CD4-positive, CD25-positive, alpha-beta regulatory T cell (primary cell): ENCODE measurements around the gene ZNRD2. TPM values are rescaled to one million over a fixed set of nuclear protein-coding genes. Genes with fewer than 3 reads are reported as not detected.

ENCODE experiments used
- ATAC-seq, 2 donors: fragments of 150-1000 bp; cut with Tn5 transposase; one replicate each; pipeline ENCODE4 v1.10.0; 2021; ENCODE audit warnings: low read depth in 2 of 2, moderate number of reproducible peaks in 2 of 2, moderate library complexity in 1 of 2
- DNase-seq, 3 donors: peaks; one replicate each; pipeline versions ENCODE4 v3.0.0 to v3.0.0-alpha.2; 2012 to 2022; ENCODE audit warnings: mixed read lengths in 1 of 3
- H3K27ac ChIP-seq: one replicate; pipeline ENCODE4 v1.7.0; 2013; ENCODE audit warnings: mild to moderate bottlenecking, low read length; ENCODE audit not compliant: insufficient read depth, poor library complexity, severe bottlenecking
- H3K27me3 ChIP-seq: one replicate; pipeline ENCODE4 v1.7.0; 2013; ENCODE audit warnings: low read length; ENCODE audit not compliant: control insufficient read depth, insufficient read depth
- H3K36me3 ChIP-seq: one replicate; pipeline ENCODE4 v1.7.0; 2013; ENCODE audit warnings: mild to moderate bottlenecking, low read length, moderate library complexity; ENCODE audit not compliant: control insufficient read depth, insufficient read depth
- H3K4me1 ChIP-seq: 2 replicates; pipeline ENCODE4 v1.7.0; 2013; ENCODE audit warnings: mild to moderate bottlenecking, low read length; ENCODE audit not compliant: insufficient read depth, control insufficient read depth, poor library complexity, severe bottlenecking
- H3K4me3 ChIP-seq: one replicate; pipeline ENCODE4 v1.7.0; 2013; ENCODE audit warnings: low read depth, mild to moderate bottlenecking, low read length, moderate library complexity
- H3K9me3 ChIP-seq, 2 experiments: 1 replicate in 1 of 2; 2 replicates in 1 of 2; pipeline ENCODE4 v1.7.0; 2013; ENCODE audit warnings: low read length in 2 of 2, mild to moderate bottlenecking in 1 of 2, moderate library complexity in 1 of 2; ENCODE audit not compliant: control insufficient read depth in 2 of 2
- H3K27ac Mint-ChIP-seq, 3 donors: one replicate each; pipeline ENCODE4 v1.8.0; 2020 to 2022; ENCODE audit warnings: mild to moderate bottlenecking in 3 of 3, mixed read lengths in 3 of 3, moderate library complexity in 2 of 3
- H3K27me3 Mint-ChIP-seq: one replicate; pipeline ENCODE4 v1.8.0; 2022; ENCODE audit warnings: mild to moderate bottlenecking, mixed read lengths
- H3K36me3 Mint-ChIP-seq: one replicate; pipeline ENCODE4 v1.8.0; 2020; ENCODE audit warnings: mixed read lengths
- H3K4me1 Mint-ChIP-seq, 4 donors: one replicate each; pipeline ENCODE4 v1.8.0; 2020 to 2022; ENCODE audit warnings: mixed read lengths in 4 of 4, mild to moderate bottlenecking in 1 of 4
- H3K4me3 Mint-ChIP-seq, 4 donors: one replicate each; pipeline ENCODE4 v1.8.0; 2020 to 2022; ENCODE audit warnings: mild to moderate bottlenecking in 4 of 4, mixed read lengths in 4 of 4, moderate library complexity in 3 of 4
- H3K9me3 Mint-ChIP-seq, 7 donors: one replicate each; pipeline ENCODE4 v1.8.0; 2020 to 2022; ENCODE audit warnings: mixed read lengths in 7 of 7, mild to moderate bottlenecking in 3 of 7, moderate library complexity in 2 of 7
- polyA plus RNA-seq, 4 donors: library from polyadenylated mRNA; unstranded; fragments of 300-500 nt; fragmentation: Illumina TruSeq; gene quantifications; one replicate each; pipeline ENCODE4 v1.2.3, GENCODE V29; 2021
- total RNA-seq: library from RNA; stranded (reverse); gene quantifications from one replicate; pipeline ENCODE4 v1.2.3, GENCODE V29; 2022

Gene ZNRD2
- total and polyA plus RNA-seq, 5 donors from 2014 or later: 34.6 to 84.7 (median 71.6) TPM

DNA sequence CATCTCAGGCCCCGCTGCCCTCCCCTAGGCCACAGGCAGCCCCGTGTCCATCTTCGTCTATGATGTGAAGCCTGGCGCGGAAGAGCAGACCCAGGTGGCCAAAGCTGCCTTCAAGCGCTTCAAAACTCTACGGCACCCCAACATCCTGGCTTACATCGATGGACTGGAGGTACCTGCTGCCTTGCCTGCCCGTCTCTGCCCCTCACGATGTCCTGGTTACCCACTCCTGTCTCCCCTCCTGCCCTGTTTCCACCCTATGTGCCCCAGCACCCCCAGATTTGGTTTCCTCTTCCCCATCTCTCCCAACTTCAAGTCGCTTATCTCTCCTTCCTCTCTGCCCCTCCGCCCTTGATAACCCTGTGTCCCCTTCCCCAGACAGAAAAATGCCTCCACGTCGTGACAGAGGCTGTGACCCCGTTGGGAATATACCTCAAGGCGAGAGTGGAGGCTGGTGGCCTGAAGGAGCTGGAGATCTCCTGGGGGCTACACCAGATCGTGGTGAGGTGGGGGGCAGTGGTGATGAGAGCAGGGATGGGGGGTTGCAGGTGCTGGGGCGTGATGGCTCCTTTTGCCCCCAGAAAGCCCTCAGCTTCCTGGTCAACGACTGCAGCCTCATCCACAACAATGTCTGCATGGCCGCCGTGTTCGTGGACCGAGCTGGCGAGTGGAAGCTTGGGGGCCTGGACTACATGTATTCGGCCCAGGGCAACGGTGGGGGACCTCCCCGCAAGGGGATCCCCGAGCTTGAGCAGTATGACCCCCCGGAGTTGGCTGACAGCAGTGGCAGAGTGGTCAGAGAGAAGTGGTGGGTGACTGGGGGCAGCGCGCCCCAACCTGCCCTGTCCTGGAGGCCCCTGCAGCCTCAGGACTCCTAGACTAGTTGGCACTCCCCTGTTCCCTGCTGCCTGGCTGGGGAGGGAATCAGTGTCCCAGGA lies 44.5 kb upstream of the ZNRD2 start:
- H3K27ac Mint-ChIP-seq: peak overlapping the region in 2 of 3 donors; percentile 86 to 93
- peak overlapping the region; percentile 79 for H3K27ac ChIP-seq
- no peaks in the 10 kb centered on the region for H3K27me3 ChIP-seq
- DNase-seq (peak in 2 of 3 donors; percentile 20 to 57), ATAC-seq (peak; percentile 1 to 7)
- no peaks in the 10 kb centered on the region for H3K9me3 ChIP-seq
- peaks cover 49% of the 10 kb centered on the region for H3K4me1 ChIP-seq
- H3K9me3 Mint-ChIP-seq: no peaks in the 10 kb centered on the region
- H3K36me3 Mint-ChIP-seq: peaks cover 6% of the 10 kb centered on the region
- peak overlapping the region; percentile 48 to 92 (median 88) for H3K4me3 Mint-ChIP-seq
- H3K4me1 Mint-ChIP-seq: peaks cover 18 to 65% (median 34%) of the 10 kb centered on the region in 4 donors
- H3K27me3 Mint-ChIP-seq: no peaks in the 10 kb centered on the region
- H3K36me3 ChIP-seq: peaks cover 17% of the 10 kb centered on the region
- H3K4me3 ChIP-seq: peak overlapping the region; percentile 69

DNA sequence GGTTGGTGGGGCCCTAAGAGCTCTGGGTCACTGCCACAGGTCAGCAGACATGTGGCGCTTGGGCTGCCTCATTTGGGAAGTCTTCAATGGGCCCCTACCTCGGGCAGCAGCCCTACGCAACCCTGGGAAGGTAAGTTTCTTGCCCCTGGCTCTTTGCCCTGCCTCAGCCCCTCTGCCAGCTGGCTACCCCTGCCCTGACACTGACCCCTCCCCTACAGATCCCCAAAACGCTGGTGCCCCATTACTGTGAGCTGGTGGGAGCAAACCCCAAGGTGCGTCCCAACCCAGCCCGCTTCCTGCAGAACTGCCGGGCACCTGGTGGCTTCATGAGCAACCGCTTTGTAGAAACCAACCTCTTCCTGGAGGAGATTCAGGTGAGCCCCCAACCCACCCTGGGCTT lies 43.5 kb upstream of the ZNRD2 start:
- no peaks in the 10 kb centered on the region for H3K27me3 ChIP-seq
- Mint-ChIP-seq H3K36me3 (peaks cover 9% of the 10 kb centered on the region), H3K4me3 (peak overlapping the region; percentile 44 to 90 (median 74)), H3K27ac (no peak overlapping the region), H3K9me3 (no peaks in the 10 kb centered on the region), H3K27me3 (no peaks in the 10 kb centered on the region), H3K4me1 (peaks cover 17 to 64% (median 31%) of the 10 kb centered on the region in 4 donors)
- no peak overlapping the region for H3K27ac ChIP-seq
- no peaks in the 10 kb centered on the region for H3K9me3 ChIP-seq
- peaks cover 48% of the 10 kb centered on the region for H3K4me1 ChIP-seq
- peaks cover 26% of the 10 kb centered on the region for H3K36me3 ChIP-seq
- DNase-seq (no peak), ATAC-seq (no peak)
- H3K4me3 ChIP-seq: no peak overlapping the region

DNA sequence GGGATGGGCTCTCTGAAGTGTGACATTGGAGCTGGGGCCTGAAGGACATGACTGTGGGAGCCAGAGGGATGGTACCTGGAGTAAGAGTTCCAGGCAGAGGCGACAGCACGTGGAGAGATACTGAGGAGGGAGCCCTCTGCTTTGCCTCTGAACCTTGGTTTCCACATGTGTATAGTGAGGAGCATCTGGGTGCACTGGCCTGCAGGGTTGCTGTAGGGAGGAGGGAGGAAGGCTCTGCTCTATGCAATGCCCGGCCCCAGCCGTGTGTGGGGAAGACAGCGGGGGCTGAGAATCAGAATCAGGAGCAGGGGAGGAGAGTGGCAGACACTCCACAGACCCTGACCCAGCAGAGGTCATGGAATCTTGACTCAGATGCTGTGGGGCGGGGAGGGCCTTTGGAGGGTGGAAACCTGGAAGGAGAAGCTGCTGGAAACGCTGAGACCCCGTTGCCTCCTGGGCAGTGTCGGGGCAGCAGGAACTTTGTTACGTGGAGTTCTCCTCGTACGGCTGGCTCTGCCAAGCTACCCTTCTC lies 41.4 kb upstream of the ZNRD2 start:
- no peak for ATAC-seq
- DNase-seq: no peak
- Mint-ChIP-seq H3K9me3 (no peaks in the 10 kb centered on the region), H3K27ac (peak overlapping the region in 1 of 3 donors; percentile 36), H3K4me1 (peaks cover 4 to 45% (median 16%) of the 10 kb centered on the region in 4 donors), H3K27me3 (no peaks in the 10 kb centered on the region), H3K4me3 (peak overlapping the region in 2 of 4 donors; percentile 48 to 78), H3K36me3 (peaks cover 10% of the 10 kb centered on the region)
- Histone ChIP-seq H3K36me3 (peaks cover 40% of the 10 kb centered on the region), H3K9me3 (no peaks in the 10 kb centered on the region), H3K4me1 (peaks cover 27% of the 10 kb centered on the region), H3K27me3 (no peaks in the 10 kb centered on the region), H3K27ac (no peak overlapping the region), H3K4me3 (no peak overlapping the region)

DNA sequence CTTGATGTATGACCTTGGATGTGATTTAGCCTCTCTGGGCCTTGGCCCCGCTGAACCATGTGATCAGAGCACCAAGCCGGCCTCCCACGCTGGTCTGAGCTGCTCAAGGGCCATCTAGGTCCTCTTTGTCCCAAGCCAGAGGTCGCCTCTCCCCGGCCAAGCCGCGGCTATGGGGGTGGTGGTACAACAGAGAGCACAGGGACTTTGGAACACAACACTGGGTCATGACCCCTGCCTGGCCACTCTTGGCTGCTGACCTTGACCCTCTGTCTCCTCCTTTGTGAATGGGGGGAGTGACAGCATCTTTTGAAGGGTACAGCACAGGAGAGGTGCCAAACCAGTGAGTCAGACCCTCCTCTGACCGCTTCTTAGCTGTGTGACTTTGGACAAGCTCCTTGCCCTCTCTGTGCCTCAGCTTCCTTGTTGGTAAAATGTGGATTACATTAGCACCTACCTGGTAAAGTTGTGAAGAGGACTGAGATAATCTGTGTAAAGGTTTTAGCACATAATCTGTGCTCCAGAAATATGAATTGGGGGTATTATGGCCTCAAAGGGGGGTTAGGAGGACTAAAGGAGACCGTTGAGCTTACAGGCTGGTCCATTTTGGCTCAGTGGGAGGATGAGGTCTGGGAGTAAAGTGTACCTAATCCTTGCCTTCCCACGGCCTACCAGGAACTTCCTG lies 40.7 kb upstream of the ZNRD2 start:
- Histone ChIP-seq H3K36me3 (peaks cover 40% of the 10 kb centered on the region), H3K27ac (no peak overlapping the region), H3K4me3 (no peak overlapping the region), H3K9me3 (no peaks in the 10 kb centered on the region), H3K4me1 (peaks cover 20% of the 10 kb centered on the region), H3K27me3 (no peaks in the 10 kb centered on the region)
- Mint-ChIP-seq H3K27me3 (no peaks in the 10 kb centered on the region), H3K9me3 (no peaks in the 10 kb centered on the region), H3K4me3 (peak overlapping the region in 3 of 4 donors; percentile 2 to 78 (median 38)), H3K36me3 (peaks cover 10% of the 10 kb centered on the region), H3K4me1 (peaks cover under 1 to 38% (median 11%) of the 10 kb centered on the region in 4 donors), H3K27ac (peak overlapping the region; percentile 14 to 69 (median 43))
- no peak for DNase-seq
- ATAC-seq: no peak

DNA sequence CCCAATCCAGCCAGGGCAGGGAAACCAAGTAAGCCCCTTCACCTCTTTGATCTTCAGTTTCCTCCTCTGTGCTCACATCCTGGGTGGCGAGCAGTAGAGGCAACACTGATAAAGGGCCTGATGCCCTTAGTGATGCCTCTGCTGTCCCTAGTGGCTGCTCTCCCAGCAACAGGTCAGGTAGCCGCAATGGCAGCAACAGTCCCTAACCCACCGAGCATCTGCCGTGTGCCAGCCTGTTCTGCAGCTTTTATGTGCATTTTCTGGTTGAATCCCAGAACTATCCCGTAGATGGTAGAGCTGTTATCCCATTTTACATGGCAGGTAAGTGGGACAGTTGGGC lies 40.1 kb upstream of the ZNRD2 start:
- no peaks in the 10 kb centered on the region for H3K27me3 Mint-ChIP-seq
- H3K27ac Mint-ChIP-seq: peak overlapping the region; percentile 26 to 69 (median 43)
- Histone ChIP-seq H3K27me3 (no peaks in the 10 kb centered on the region), H3K27ac (no peak overlapping the region), H3K4me1 (peaks cover 20% of the 10 kb centered on the region), H3K36me3 (peaks cover 40% of the 10 kb centered on the region), H3K9me3 (no peaks in the 10 kb centered on the region), H3K4me3 (no peak overlapping the region)
- ATAC-seq (peak; percentile 69 to 75), DNase-seq (peak in 1 of 3 donors; percentile 72)
- H3K4me3 Mint-ChIP-seq: peak overlapping the region in 2 of 4 donors; percentile 2 to 78
- no peaks in the 10 kb centered on the region for H3K9me3 Mint-ChIP-seq
- peaks cover 10% of the 10 kb centered on the region for H3K36me3 Mint-ChIP-seq
- peaks cover 0 to 38% (median 11%) of the 10 kb centered on the region in 4 donors for H3K4me1 Mint-ChIP-seq

DNA sequence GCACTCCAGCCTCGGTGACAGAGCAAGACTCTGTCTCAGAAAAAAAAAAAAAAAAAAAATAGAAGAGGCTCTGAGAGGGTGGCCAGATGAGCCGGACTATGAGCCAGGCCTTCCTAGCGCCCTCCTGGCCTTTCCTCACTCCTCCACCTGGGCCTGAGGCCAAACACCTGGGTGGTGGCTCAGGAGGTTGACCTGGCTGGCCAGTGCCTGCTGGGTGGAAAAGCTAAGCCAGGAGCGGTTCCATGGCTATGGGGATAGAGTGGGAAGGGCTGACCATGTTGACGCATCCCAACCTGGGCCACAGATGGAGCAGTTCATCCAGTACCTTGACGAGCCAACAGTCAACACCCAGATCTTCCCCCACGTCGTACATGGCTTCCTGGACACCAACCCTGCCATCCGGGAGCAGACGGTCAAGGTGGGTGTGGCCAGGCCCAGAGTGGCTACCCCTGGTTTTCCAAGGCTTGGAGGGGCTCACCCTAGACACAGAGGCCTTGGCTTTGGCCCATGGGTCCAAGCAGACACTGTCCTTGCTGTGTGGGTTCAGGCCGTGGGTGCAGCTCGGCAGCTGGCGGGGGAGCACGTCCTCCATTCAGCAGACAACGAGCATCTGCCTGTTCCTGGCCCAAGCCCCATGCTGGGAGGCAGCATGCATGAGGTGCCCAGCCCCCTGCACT lies 37.8 kb upstream of the ZNRD2 start:
- Histone ChIP-seq H3K4me1 (peaks cover 9% of the 10 kb centered on the region), H3K36me3 (peaks cover 40% of the 10 kb centered on the region), H3K9me3 (no peaks in the 10 kb centered on the region), H3K4me3 (no peak overlapping the region), H3K27me3 (no peaks in the 10 kb centered on the region), H3K27ac (no peak overlapping the region)
- ATAC-seq (no peak), DNase-seq (no peak)
- H3K9me3 Mint-ChIP-seq: no peaks in the 10 kb centered on the region
- H3K27ac Mint-ChIP-seq: no peak overlapping the region
- H3K27me3 Mint-ChIP-seq: no peaks in the 10 kb centered on the region
- no peak overlapping the region for H3K4me3 Mint-ChIP-seq
- H3K4me1 Mint-ChIP-seq: peaks cover 0 to 22% (median 8%) of the 10 kb centered on the region in 4 donors
- peaks cover 10% of the 10 kb centered on the region for H3K36me3 Mint-ChIP-seq

DNA sequence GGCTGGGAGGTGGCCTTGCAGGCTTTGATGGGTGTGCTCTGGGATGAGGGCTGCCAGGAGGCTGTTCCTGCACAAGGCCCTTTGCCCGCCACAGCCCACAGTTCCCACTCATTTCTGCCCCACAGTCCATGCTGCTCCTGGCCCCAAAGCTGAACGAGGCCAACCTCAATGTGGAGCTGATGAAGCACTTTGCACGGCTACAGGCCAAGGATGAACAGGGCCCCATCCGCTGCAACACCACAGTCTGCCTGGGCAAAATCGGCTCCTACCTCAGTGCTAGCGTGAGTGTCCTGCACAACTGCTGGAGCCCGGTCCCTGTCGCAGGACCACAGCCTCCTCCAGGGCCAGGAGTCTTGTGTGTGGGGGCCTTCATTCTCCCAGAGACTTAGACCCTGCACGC lies 35.2 kb upstream of the ZNRD2 start:
- peaks cover 6% of the 10 kb centered on the region for H3K36me3 Mint-ChIP-seq
- peak overlapping the region in 1 of 4 donors; percentile 68 for H3K4me3 Mint-ChIP-seq
- H3K27ac Mint-ChIP-seq: peak overlapping the region in 2 of 3 donors; percentile 37 to 56
- H3K4me1 Mint-ChIP-seq: peaks cover 0 to 12% (median 1%) of the 10 kb centered on the region in 4 donors
- H3K9me3 Mint-ChIP-seq: no peaks in the 10 kb centered on the region
- H3K27me3 Mint-ChIP-seq: no peaks in the 10 kb centered on the region
- Histone ChIP-seq H3K27ac (no peak overlapping the region), H3K36me3 (peaks cover 40% of the 10 kb centered on the region), H3K9me3 (no peaks in the 10 kb centered on the region), H3K27me3 (no peaks in the 10 kb centered on the region), H3K4me3 (no peak overlapping the region), H3K4me1 (peaks cover 9% of the 10 kb centered on the region)
- DNase-seq (no peak), ATAC-seq (no peak)
